ENCODE measurements around the gene ITPR1.
"Not testable (repeated sequence)": the region's sequence is repeated elsewhere in the genome, so short reads cannot be mapped to it uniquely, and the experiment has no call there.

DNA sequence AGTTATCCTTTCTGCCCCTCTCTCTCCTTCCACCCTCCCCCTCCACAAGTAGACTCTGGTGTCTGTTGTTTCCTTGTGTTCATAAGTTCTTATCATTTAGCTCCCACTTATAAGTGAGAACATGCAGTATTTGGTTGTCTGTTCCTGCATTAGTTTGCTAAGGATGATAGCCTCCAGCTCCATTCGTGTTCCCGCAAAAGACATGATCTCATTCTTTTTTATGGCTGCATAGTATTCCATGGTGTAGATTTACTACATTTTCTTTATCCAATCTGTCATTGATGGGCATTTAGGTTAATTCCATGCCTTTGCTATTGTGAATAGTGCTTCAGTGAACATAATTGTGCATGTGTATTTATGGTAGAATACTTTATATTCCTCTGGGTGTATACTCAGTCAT, 97.7 kb downstream of the ITPR1 start:
- TF ChIP-seq, protein P1, sequence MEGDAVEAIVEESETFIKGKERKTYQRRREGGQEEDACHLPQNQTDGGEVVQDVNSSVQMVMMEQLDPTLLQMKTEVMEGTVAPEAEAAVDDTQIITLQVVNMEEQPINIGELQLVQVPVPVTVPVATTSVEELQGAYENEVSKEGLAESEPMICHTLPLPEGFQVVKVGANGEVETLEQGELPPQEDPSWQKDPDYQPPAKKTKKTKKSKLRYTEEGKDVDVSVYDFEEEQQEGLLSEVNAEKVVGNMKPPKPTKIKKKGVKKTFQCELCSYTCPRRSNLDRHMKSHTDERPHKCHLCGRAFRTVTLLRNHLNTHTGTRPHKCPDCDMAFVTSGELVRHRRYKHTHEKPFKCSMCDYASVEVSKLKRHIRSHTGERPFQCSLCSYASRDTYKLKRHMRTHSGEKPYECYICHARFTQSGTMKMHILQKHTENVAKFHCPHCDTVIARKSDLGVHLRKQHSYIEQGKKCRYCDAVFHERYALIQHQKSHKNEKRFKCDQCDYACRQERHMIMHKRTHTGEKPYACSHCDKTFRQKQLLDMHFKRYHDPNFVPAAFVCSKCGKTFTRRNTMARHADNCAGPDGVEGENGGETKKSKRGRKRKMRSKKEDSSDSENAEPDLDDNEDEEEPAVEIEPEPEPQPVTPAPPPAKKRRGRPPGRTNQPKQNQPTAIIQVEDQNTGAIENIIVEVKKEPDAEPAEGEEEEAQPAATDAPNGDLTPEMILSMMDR (IDR thresholded peaks at IDR 0.05; ENCODE audit: poor library complexity, severe bottlenecking): not testable (repeated sequence)
- not testable (repeated sequence) for TF ChIP-seq SMC3 (conservative IDR thresholded peaks at IDR 0.05; ENCODE audit: poor library complexity)

Data from neural cell (in vitro differentiated cells).